Hindlimb muscle (tissue), 1 donor: ENCODE data around the gene PATJ. TPM values are rescaled to one million over a fixed set of nuclear protein-coding genes. Genes with fewer than 3 reads are reported as not detected.
"Not testable (repeated sequence)": the region's sequence is repeated elsewhere in the genome, so short reads cannot be mapped to it uniquely, and the experiment has no call there.

Experiments
- DNase-seq: peaks from one replicate; pipeline ENCODE4 v3.0.0-alpha.2; 2013
- polyA plus RNA-seq: library from polyadenylated mRNA; unstranded; fragments of 120-200 nt; gene quantifications from one replicate; pipeline ENCODE4 v1.2.1, GENCODE V29; 2013; ENCODE audit not compliant: insufficient read length

The PATJ gene
- polyA plus RNA-seq, 1 donor, result 3.7 TPM

DNA sequence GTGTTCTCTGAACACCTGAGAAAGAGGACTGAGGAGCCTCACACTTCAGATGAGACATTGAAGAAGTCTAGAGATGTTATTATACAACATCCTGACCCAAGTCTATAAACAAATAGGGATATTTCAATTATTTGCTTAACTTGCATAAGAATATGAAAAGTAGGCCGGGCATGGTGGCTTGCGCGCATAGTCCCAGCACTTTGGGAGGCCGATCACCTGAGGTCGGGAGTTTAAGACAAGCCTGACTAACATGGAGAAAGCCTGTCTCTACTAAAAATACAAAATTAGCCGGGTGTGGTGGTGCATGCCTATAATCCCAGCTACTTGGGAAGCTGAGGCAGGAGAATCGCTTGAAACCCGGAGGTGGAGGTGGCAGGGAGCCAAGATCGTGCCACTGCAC lies 478.2 kb downstream of the PATJ start:
- DNase-seq, result not testable (repeated sequence)

- no peak for DNase-seq
Observed at GRCh38 chr1:62221171-62221570, 478.9 kb downstream of the PATJ start.

DNA sequence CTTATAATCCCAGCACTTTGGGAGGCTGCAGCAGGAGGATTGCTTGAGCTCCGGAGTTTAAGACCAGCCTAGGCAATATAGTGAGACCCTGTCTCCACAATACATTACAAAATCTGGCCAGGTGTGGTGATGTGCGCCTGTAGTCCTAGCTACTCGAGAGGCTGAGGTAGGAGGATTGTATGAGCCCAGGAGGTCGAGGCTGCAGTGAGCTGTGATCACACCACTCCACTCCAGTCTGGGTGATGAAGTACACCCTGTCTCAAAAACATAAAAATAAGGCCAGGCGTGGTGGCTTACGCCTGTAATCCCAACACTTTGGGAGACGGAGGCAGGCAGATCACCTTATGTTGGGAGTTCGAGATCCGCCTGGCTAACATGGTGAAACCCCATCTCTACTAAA lies 480.0 kb downstream of the PATJ start:
- no peak for DNase-seq

DNA sequence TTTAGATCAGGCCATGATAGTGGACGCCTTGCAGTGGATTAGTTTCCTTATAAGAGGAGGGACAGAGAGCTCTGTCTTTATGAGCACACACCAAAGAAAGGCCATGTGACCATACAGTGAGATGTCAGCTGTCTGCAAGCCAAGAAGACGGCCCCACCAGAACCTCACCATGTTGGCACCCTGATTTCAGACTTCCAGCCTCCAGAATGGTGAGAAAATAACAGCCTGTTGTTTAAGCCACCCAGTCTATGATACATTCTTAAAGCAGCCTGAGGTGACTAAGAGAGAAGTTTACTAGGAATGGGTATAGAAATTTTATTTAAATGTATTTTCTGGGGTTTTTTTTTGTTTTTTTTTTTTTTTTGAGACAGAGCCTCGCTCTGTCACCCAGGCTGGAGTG lies 481.9 kb downstream of the PATJ start:
- no peak for DNase-seq

- no peak for DNase-seq
Observed at GRCh38 chr1:62227496-62227895, 485.2 kb downstream of the PATJ start.

Other genes starting within 250 kb of the PATJ start
- gene TM2D1, start 17.3 kb upstream of the PATJ start, polyA plus RNA-seq, result 43.6 TPM